NOMO-1 (cell line): Measurements from ENCODE around the gene IKBKE.
A peak's percentile ranks its signal among the peaks of the same experiment; 100 is the strongest.
"Not testable (repeated sequence)": the region's sequence is repeated elsewhere in the genome, so short reads cannot be mapped to it uniquely, and the experiment has no call there.

Experiments used
- DNase-seq, 2 experiments: peaks; one replicate each; lab custom pipeline; 2025; ENCODE audit not compliant: unreplicated experiment in 2 of 2; lab: John Stamatoyannopoulos, UW

Gene IKBKE

DNA sequence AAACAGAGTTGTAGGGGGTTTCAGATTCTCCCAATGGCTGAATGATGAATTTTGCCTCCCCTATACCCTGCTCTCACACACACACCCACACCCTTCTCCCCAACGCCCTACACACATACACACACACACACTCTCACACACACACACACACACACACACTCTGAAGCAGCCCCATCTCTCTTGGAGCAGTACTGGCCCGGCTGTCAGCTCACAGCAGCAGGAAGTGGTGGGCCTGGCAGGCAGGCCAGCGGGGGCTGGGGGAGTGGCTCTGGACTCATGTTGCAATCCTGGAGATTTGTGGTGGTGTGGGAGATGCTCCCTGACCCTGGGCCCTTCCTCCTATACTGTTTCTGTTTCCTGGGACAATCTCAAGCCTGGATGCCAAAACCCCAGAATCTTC is 2.2 kb downstream of the IKBKE start:
- peak; percentile 56 to 67 for DNase-seq

- peak in 1 of 2 experiments; percentile 21 for DNase-seq
Observed at GRCh38 chr1:206472886-206473285, 2.6 kb downstream of the IKBKE start.

- DNase-seq, result no peak
Observed at GRCh38 chr1:206476058-206476457, 5.8 kb downstream of the IKBKE start.

DNA sequence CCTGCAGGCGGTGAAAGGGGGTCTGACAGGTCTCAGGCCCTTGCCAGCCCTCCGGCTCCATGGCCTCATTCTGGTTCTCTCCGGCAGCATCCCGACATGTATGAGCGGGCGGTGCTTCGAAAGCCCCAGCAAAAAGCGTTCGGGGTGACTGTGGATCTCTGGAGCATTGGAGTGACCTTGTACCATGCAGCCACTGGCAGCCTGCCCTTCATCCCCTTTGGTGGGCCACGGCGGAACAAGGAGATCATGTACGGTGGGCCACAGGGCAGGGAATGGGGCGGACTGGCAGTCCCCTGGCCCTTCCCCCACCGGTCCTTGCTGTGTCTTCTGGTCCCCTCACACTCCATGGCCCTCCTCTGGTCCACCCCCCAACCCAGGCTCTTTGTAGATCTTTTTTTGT is 6.3 kb downstream of the IKBKE start:
- DNase-seq, result no peak

GRCh38 chr1:206477110-206477509 is 6.8 kb downstream of the IKBKE start:
- no peak for DNase-seq

GRCh38 chr1:206477581-206478380 is 7.5 kb downstream of the IKBKE start:
- DNase-seq, result no peak

DNA sequence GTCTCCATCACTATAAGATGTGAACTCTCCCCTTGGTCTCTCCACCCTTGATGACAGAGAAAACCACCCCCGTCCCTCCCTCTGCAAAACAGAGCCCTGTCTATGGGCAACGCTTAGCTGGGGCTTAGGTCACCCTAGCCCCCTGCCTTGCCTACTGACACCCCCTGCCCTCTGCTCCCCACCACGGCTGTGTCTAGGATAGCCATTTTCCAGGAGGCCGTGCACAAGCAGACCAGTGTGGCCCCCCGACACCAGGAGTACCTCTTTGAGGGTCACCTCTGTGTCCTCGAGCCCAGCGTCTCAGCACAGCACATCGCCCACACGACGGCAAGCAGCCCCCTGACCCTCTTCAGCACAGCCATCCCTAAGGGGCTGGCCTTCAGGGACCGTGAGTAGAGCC is 8.5 kb downstream of the IKBKE start:
- no peak for DNase-seq

DNA sequence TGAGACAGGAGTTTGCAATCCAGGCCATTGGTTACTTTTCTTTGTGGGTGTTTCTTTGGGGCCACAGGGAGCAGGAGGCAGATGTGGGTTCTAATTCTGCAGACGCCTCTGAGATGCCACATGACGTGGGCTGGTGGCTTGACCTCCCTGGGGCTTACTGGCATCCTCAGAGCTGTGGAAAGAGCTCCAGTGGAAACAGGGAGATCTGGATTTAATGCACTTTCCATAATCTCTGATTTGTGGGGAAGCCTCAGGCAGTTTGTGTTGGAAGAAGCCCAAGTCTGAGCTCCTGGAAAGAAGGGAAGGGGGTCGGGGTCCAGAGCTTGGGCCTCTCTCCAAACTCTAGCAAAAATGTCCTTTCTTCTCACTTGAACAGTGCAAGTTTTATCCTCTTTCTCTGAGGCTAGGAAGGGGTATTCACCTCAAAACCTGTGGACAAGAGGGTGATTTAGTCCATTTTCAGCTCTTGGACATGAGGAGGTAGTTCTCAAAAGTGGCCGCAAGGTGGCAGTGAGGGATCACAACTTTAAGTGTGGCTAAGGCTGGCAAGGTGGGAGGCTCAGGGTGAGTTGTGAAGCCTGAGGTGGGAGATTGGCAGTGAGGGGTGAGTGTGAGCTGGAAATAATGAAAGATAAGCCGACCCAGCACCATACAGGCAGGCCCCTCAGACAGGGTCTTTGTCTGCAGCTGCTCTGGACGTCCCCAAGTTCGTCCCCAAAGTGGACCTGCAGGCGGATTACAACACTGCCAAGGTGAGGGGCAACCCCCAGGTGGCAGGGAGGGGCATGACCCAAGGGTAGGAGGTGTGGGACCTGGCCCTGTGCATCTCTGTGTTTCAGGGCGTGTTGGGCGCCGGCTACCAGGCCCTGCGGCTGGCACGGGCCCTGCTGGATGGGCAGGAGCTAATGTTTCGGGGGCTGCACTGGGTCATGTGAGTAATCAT is 9.2 kb downstream of the IKBKE start:
- peak; percentile 32 to 40 for DNase-seq

GRCh38 chr1:206480211-206480610 is 9.9 kb downstream of the IKBKE start:
- DNase-seq, result no peak

DNA sequence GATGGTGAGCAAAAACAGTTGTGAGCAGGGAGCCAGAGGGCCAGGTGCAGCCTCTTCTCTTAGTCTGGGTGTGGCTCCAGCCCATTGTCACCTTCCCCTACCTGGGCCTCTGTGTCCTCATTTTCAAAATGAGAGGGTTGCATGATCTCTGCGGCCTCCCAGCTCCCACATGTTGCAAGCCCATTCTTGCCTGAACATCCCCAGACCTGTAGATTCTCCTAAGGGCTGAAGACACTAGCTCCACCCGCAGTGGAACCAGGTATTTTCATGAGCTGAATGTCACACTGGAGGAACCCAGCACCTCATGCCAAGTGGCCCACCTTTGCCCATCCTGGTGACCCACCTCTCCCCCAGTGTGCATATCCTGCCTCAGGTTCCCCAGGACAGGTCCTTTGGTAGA is 12.3 kb downstream of the IKBKE start:
- DNase-seq, result no peak

- DNase-seq, result not testable (repeated sequence)
Observed at GRCh38 chr1:206483864-206484263, 13.6 kb downstream of the IKBKE start.

DNA sequence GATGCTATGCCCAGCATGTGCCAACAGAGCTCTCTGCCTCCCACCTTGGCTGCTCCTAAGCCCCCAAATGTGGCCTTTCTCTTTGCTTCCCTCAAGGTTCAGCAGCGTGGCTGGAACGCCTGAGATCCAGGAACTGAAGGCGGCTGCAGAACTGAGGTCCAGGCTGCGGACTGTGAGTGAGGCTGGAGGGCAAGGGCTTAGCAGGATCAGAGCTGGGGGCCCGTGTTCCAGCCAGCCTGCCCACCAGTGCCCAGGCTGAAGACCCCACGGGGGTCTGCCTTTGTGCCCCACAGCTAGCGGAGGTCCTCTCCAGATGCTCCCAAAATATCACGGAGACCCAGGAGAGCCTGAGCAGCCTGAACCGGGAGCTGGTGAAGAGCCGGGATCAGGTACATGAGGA is 14.6 kb downstream of the IKBKE start:
- no peak for DNase-seq

- no peak for DNase-seq
Observed at GRCh38 chr1:206486995-206487788, 16.9 kb downstream of the IKBKE start.

DNA sequence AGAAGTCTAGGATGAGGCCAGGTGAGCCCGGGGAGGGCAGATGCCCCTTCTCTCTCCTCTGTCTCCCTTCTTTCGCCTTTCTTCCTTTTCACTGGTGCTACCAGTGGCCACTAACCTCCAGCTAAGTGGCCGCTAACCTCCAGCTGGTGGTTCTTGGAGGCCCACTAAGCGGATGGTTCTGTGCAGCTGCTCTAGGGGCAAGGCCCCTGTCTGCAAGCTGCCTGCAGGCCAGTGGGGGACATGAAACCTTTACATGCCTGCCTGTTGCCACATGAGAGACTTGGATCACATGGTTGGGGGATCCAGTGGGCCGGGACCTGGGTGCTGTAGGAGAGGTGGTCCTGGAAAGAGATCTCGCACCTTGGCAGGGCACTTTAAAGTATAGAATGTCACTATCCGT is 17.7 kb downstream of the IKBKE start:
- DNase-seq, result no peak

DNA sequence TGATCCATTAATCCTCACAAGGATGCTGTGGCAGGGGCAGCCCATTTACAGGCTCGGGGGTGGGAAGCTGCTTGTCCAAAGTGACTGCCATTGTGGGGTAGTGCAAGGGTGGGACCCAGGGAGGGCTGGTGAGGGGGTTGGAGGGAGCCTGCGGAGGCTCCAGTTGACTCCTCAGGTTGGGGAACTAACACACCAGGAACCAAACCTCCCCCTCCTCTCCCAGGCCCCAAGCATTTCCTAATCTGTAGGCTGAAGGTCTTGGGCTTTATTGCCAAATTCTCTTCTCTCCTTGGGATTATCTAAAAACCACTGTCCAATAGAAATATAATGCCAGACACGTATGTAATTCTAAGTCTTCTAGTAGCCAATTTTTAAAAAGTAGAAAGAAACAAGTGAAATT is 18.2 kb downstream of the IKBKE start:
- no peak for DNase-seq

- peak; percentile 50 to 74 for DNase-seq
Observed at GRCh38 chr1:206489980-206490770, 19.9 kb downstream of the IKBKE start.

- DNase-seq, result no peak
Observed at GRCh38 chr1:206490771-206491405, 20.6 kb downstream of the IKBKE start.

DNA sequence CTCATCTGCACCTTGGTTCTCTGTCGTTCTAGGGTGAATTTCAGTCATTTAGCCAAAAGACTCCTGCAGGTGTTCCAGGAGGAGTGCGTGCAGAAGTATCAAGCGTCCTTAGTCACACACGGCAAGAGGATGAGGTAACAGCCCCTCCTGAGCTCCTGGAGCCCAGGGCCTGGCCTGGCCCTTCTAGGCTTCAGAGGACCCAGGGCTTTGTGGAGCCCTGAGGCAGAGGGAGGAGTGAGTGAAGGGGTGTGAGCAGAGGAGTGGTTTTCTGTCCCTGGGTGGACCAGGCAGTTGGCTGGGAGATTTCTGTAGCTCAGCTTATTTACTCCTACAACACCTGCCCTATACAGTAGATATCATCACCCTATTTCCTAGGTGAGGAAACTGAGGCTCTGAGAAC is 21.3 kb downstream of the IKBKE start:
- DNase-seq, result no peak

- DNase-seq, result no peak
Observed at GRCh38 chr1:206492589-206492988, 22.3 kb downstream of the IKBKE start.

- no peak for DNase-seq
Observed at GRCh38 chr1:206493279-206493678, 23.0 kb downstream of the IKBKE start.
